CD14-positive monocyte (primary cell): ENCODE data around the gene STKLD1. TPM values are rescaled to one million over a fixed set of nuclear protein-coding genes. Genes with fewer than 3 reads are reported as not detected.

Source experiments
- DNase-seq, 3 donors: peaks; one replicate each; pipeline ENCODE4 v3.0.0-alpha.2; 2011 to 2022
- H2AFZ ChIP-seq: 2 replicates; pipeline ENCODE4 v1.6.0; 2012; ENCODE audit warnings: mild to moderate bottlenecking, low read depth, low read length, inconsistent platforms; ENCODE audit not compliant: insufficient read depth, poor library complexity, severe bottlenecking
- H3K27ac ChIP-seq, 2 donors: 1 replicate in 1 of 2; 2 replicates in 1 of 2; pipeline ENCODE4 v1.5.1; 2012 to 2013; ENCODE audit warnings: low read length in 2 of 2, control low read depth in 1 of 2, inconsistent platforms in 1 of 2, low read depth in 1 of 2, mild to moderate bottlenecking in 1 of 2
- H3K27me3 ChIP-seq, 2 donors: one replicate each; pipeline versions ENCODE4 v1.6.0 to v1.6.1; 2011 to 2013; ENCODE audit warnings: low read length in 2 of 2; ENCODE audit not compliant: control insufficient read depth in 2 of 2, insufficient read depth in 2 of 2
- H3K36me3 ChIP-seq, 2 donors: replicated peaks in 1 of 2; 1 replicate in 1 of 2; 2 replicates in 1 of 2; pipeline versions ENCODE4 v1.5.1 to v1.6.1; 2012 to 2013; ENCODE audit warnings: low read length in 2 of 2, control low read depth in 1 of 2, inconsistent platforms in 1 of 2, mild to moderate bottlenecking in 1 of 2; ENCODE audit not compliant: insufficient read depth in 2 of 2, control insufficient read depth in 1 of 2
- H3K4me1 ChIP-seq, 2 donors: 1 replicate in 1 of 2; 2 replicates in 1 of 2; pipeline versions ENCODE4 v1.5.1 to v1.6.1; 2012 to 2013; ENCODE audit warnings: low read length in 2 of 2, control low read depth in 1 of 2, inconsistent platforms in 1 of 2, mild to moderate bottlenecking in 1 of 2, moderate library complexity in 1 of 2; ENCODE audit not compliant: insufficient read depth in 2 of 2, control insufficient read depth in 1 of 2
- H3K4me2 ChIP-seq: replicated peaks from 2 replicates; pipeline ENCODE3; 2012; ENCODE audit warnings: low read length, moderate library complexity, mild to moderate bottlenecking; ENCODE audit not compliant: poor library complexity, severe bottlenecking; ENCODE audit errors: extremely low read depth
- H3K4me3 ChIP-seq, 3 experiments: fragments of 200-600 bp in 1 of 3; sonication (generic) in 1 of 3; replicated peaks in 1 of 3; 1 replicate in 2 of 3; 2 replicates in 1 of 3; pipeline ENCODE4 v1.5.1; 2011 to 2013; ENCODE audit warnings: low read length in 3 of 3, mild to moderate bottlenecking in 3 of 3, control low read depth in 2 of 3, low read depth in 2 of 3, inconsistent platforms in 1 of 3, moderate library complexity in 1 of 3
- H3K79me2 ChIP-seq: 2 replicates; pipeline ENCODE4 v1.6.0; 2012; ENCODE audit warnings: mild to moderate bottlenecking, control low read depth, inconsistent platforms, low read length, moderate library complexity; ENCODE audit not compliant: insufficient read depth
- H3K9ac ChIP-seq: 2 replicates; pipeline ENCODE4 v1.6.0; 2017; ENCODE audit warnings: low read length, mild to moderate bottlenecking; ENCODE audit not compliant: insufficient read depth, poor library complexity, severe bottlenecking
- H3K9me3 ChIP-seq, 2 donors: replicated peaks in 1 of 2; 1 replicate in 1 of 2; 2 replicates in 1 of 2; pipeline versions ENCODE4 v1.5.1 to v1.6.1; 2012 to 2013; ENCODE audit warnings: low read length in 2 of 2, control low read depth in 1 of 2; ENCODE audit not compliant: control insufficient read depth in 1 of 2, insufficient read depth in 1 of 2
- H4K20me1 ChIP-seq: 2 replicates; pipeline ENCODE4 v1.6.0; 2012; ENCODE audit warnings: mild to moderate bottlenecking, low read length, control low read depth, moderate library complexity; ENCODE audit not compliant: insufficient read depth
- H3K27ac Mint-ChIP-seq, 7 donors: one replicate each; pipeline ENCODE4 v1.8.0; 2020; ENCODE audit warnings: mild to moderate bottlenecking in 7 of 7, mixed read lengths in 7 of 7, moderate library complexity in 6 of 7, inconsistent platforms in 2 of 7
- H3K27me3 Mint-ChIP-seq, 3 donors: one replicate each; pipeline ENCODE4 v1.8.0; 2021 to 2022; ENCODE audit warnings: low read depth in 3 of 3, mild to moderate bottlenecking in 3 of 3, mixed read lengths in 3 of 3, moderate library complexity in 3 of 3, inconsistent platforms in 1 of 3
- H3K36me3 Mint-ChIP-seq, 2 donors: one replicate each; pipeline ENCODE4 v1.8.0; 2020; ENCODE audit warnings: mixed read lengths in 2 of 2, inconsistent platforms in 1 of 2, mild to moderate bottlenecking in 1 of 2
- H3K4me1 Mint-ChIP-seq: one replicate; pipeline ENCODE4 v1.8.0; 2020; ENCODE audit warnings: mild to moderate bottlenecking, mixed read lengths
- H3K4me3 Mint-ChIP-seq, 2 donors: one replicate each; pipeline ENCODE4 v1.8.0; 2020; ENCODE audit warnings: mild to moderate bottlenecking in 2 of 2, mixed read lengths in 2 of 2, moderate library complexity in 1 of 2
- H3K9me3 Mint-ChIP-seq, 7 donors: one replicate each; pipeline ENCODE4 v1.8.0; 2020 to 2022; ENCODE audit warnings: mixed read lengths in 7 of 7, mild to moderate bottlenecking in 6 of 7, moderate library complexity in 6 of 7, inconsistent platforms in 2 of 7
- WGBS: methylation state at CpG from one replicate; pipeline ENCODE4 v1.1.5; 2013; ENCODE audit warnings: missing lambda C conversion rate; ENCODE audit not compliant: insufficient coverage; 5-methylcytosine and 5-hydroxymethylcytosine counted together
- intact Hi-C, 2 donors: fragments of 100-400 bp; cut with micrococcal nuclease; formaldehyde crosslinking; loops; one replicate each; pipeline versions ENCODE4 v1.15.0 to v1.15.1; 2023
- polyA plus RNA-seq, 3 donors: library from polyadenylated mRNA; depleted of rRNA in 1 of 3; unstranded in 2 of 3; stranded (reverse) in 1 of 3; fragments of 300-500 nt in 2 of 3; fragments of >200 nt in 1 of 3; fragmentation: Illumina TruSeq in 2 of 3; gene quantifications; 1 replicate in 2 of 3; 2 replicates in 1 of 3; pipeline ENCODE4 v1.2.3, GENCODE V29; 2012 to 2021
- TF ChIP-seq, protein P1 (sequence below): fragments of 200-600 bp; IDR thresholded peaks from one replicate; pipeline ENCODE4 v1.8.0; 2022; ENCODE audit warnings: antibody characterized with exemption, mild to moderate bottlenecking

The STKLD1 gene
- polyA plus RNA-seq, 3 donors: 0.27 TPM; not detected in 2

DNA sequence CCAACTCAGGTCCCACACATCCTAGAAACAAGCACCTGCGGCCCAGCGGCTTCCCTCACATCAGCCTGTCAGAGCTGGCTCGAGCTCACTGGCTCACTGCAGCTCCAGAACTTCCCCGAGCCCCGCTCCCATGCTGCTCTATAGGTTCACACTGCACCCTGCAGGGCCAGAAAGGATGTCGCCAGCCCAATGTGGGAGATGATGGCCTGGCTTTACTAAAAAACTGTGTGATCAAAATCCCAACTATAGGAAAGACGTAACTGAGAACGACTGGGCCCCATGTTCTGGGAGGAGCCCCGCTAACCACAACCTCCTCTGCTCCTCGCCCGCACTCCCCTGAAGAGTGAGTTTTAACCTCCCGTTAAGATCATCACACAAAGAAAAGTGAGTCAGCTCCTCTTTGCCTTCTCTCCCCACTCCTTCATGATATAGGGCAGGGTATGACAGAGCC lies 4.9 kb upstream of the STKLD1 start:
- H3K9ac ChIP-seq: peak overlapping the region; percentile 29
- peaks cover 91% of the 10 kb centered on the region for H4K20me1 ChIP-seq
- H3K36me3 Mint-ChIP-seq: peaks cover 44 to 64% of the 10 kb centered on the region in 2 donors

DNA sequence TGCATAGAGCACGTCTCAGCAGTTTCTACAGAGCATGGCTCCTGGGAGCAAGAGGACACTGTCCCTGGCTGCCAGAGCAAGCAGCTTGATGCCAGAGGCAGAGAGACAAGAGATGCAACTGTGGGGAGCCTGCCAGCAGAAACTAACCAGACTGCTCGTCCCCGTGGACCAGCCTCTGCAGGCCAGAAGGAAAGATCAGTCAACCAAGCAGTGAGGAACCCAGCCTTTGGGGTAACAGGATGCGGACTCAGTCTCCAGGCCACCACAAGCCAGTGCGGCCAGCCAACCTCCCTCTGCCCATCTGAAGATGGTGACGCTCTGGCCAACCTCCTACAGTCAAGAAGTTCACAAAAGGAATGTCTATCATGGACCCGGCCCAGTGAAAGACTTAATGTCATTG lies 4.0 kb upstream of the STKLD1 start:
- Mint-ChIP-seq H3K27me3 (peaks cover 0 to under 1% (median 0%) of the 10 kb centered on the region in 3 donors), H3K4me3 (no peak overlapping the region), H3K27ac (peak overlapping the region in 2 of 7 donors; percentile 1 to 39), H3K4me1 (peaks cover 60% of the 10 kb centered on the region), H3K36me3 (peaks cover 35 to 55% of the 10 kb centered on the region in 2 donors), H3K9me3 (no peaks in the 10 kb centered on the region)
- Histone ChIP-seq H3K4me3 (no peak overlapping the region), H3K36me3 (peaks cover 40 to 54% of the 10 kb centered on the region in 2 donors), H3K27ac (peak overlapping the region in 1 of 2 donors; percentile 59), H3K4me1 (peaks cover 21 to 51% of the 10 kb centered on the region in 2 donors), H3K4me2 (peak overlapping the region; percentile 2), H3K27me3 (no peaks in the 10 kb centered on the region), H4K20me1 (peaks cover 82% of the 10 kb centered on the region), H2AFZ (no peak overlapping the region), H3K9me3 (no peaks in the 10 kb centered on the region), H3K79me2 (peaks cover 86% of the 10 kb centered on the region), H3K9ac (peak overlapping the region; percentile 29)
- WGBS: 87% methylated on average over 7 of the region's 7 CpGs
- intact Hi-C loops: loop anchor here in 1 of 2 donors (10.0 kb wide), 1 partner anchor 337 kb away; the partner anchor contains the start of gene GTF3C5
- TF ChIP-seq, protein P1, sequence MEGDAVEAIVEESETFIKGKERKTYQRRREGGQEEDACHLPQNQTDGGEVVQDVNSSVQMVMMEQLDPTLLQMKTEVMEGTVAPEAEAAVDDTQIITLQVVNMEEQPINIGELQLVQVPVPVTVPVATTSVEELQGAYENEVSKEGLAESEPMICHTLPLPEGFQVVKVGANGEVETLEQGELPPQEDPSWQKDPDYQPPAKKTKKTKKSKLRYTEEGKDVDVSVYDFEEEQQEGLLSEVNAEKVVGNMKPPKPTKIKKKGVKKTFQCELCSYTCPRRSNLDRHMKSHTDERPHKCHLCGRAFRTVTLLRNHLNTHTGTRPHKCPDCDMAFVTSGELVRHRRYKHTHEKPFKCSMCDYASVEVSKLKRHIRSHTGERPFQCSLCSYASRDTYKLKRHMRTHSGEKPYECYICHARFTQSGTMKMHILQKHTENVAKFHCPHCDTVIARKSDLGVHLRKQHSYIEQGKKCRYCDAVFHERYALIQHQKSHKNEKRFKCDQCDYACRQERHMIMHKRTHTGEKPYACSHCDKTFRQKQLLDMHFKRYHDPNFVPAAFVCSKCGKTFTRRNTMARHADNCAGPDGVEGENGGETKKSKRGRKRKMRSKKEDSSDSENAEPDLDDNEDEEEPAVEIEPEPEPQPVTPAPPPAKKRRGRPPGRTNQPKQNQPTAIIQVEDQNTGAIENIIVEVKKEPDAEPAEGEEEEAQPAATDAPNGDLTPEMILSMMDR: no peak
- DNase-seq: no peak

More for the DNA sequence above, 4.9 kb upstream of the STKLD1 start:
- intact Hi-C loops: loop anchor here in 1 of 2 donors (10.0 kb wide), 1 partner anchor 336 kb away; the partner anchor contains the start of gene GTF3C5
- Mint-ChIP-seq H3K4me1 (peaks cover 54% of the 10 kb centered on the region), H3K27ac (peak overlapping the region in 6 of 7 donors; percentile 18 to 89 (median 75)), H3K9me3 (no peaks in the 10 kb centered on the region), H3K27me3 (no peaks in the 10 kb centered on the region), H3K4me3 (no peak overlapping the region)
- Histone ChIP-seq H3K4me2 (peak overlapping the region; percentile 2), H3K9me3 (no peaks in the 10 kb centered on the region), H3K79me2 (peaks cover 95% of the 10 kb centered on the region), H3K4me1 (peaks cover 16 to 44% of the 10 kb centered on the region in 2 donors), H3K27ac (peak overlapping the region in 1 of 2 donors; percentile 59), H2AFZ (no peak overlapping the region), H3K36me3 (peaks cover 48 to 63% of the 10 kb centered on the region in 2 donors), H3K4me3 (no peak overlapping the region), H3K27me3 (no peaks in the 10 kb centered on the region)
- DNase-seq: no peak
- WGBS: 67% methylated on average over 3 of the region's 12 CpGs
- TF ChIP-seq, protein P1: no peak
